Cardiac muscle cell (in vitro differentiated cells and primary cell): ENCODE measurements around the gene SCARB1. TPM values are rescaled to one million over a fixed set of nuclear protein-coding genes. Genes with fewer than 3 reads are reported as not detected.

Source experiments
- DNase-seq, 2 donors: peaks; one replicate each; pipeline versions ENCODE4 v3.0.0 to v3.0.0-alpha.2; 2010 to 2017; ENCODE audit warnings: low read depth in 1 of 2, low spot score in 1 of 2
- H3K27ac ChIP-seq: fragments of 200-600 bp; sonication (generic); 2 replicates; pipeline ENCODE4 v1.5.1; 2016
- H3K27me3 ChIP-seq: fragments of 200-600 bp; sonication (generic); 2 replicates; pipeline ENCODE4 v1.6.0; 2016; ENCODE audit warnings: control low read depth
- H3K36me3 ChIP-seq: fragments of 200-600 bp; sonication (generic); 2 replicates; pipeline ENCODE4 v1.5.1; 2016; ENCODE audit warnings: control low read depth
- H3K4me1 ChIP-seq: fragments of 200-600 bp; sonication (generic); 2 replicates; pipeline ENCODE4 v1.8.1; 2017; ENCODE audit warnings: low read depth, mild to moderate bottlenecking, mixed run types
- H3K4me3 ChIP-seq: fragments of 200-600 bp; sonication (generic); 2 replicates; pipeline ENCODE4 v1.5.1; 2016; ENCODE audit warnings: mild to moderate bottlenecking
- H3K9me3 ChIP-seq: fragments of 200-600 bp; sonication (generic); 2 replicates; pipeline ENCODE4 v1.5.1; 2017; ENCODE audit warnings: low read depth, mild to moderate bottlenecking, control low read depth
- polyA plus RNA-seq: library from polyadenylated mRNA; unstranded; fragments of >200 nt; fragmentation: Nextera tagmentation; extraction: Ambion mirVana; gene quantifications from 2 replicates; pipeline ENCODE4 v1.2.1, GENCODE V29; 2016
- total RNA-seq: library from RNA; depleted of rRNA; stranded (reverse); fragments of >200 nt; gene quantifications from 2 replicates; pipeline ENCODE4 v1.2.3, GENCODE V29; 2016
- TF ChIP-seq, protein P1 (sequence below): IDR thresholded peaks from 2 replicates; pipeline ENCODE4 v1.5.1; 2012; ENCODE audit warnings: low read depth, mild to moderate bottlenecking, low read length

SCARB1 gene
- total and polyA plus RNA-seq, 2 experiments from 2014 or later, result 37.7 to 42.5 TPM

DNA sequence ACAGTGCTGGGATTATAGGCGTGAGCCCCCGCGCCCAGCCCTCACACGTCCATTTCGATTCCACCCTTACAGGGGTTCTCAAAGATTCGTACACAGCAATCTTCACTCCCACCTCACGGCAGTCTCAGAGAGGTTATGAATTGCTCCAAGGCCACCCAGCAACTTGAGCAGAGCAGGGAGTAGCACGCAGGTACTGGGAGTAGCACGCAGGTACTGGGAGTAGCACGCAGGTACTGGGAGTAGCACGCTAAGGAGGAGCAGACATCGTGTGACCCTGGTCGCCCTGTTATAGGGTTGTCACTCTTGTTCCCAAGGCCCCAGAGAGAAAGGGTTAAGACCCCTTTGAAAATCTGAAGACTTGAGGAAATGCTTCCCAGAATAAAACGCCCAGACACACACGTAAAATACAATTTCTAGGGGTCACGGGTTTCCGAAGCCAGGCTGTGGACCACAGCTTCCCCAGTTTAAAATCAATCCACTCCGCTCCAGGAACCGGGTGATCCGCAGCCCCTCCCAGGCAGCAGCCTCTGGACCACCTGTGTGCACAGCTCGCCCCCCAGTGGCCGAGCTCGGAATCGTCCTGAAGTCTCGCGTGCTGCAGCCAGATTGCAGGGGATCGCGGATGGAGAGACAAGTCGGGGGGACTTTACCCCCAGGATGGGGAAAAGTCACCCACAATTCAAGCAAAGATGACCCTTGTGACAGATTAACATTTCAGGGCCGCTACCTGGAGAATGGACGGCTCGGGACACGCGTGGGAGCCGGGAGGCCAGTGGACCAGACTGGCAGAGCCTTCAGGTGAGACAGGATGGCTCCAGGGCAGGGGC, 92.0 kb downstream of the SCARB1 start:
- TF ChIP-seq, protein P1, sequence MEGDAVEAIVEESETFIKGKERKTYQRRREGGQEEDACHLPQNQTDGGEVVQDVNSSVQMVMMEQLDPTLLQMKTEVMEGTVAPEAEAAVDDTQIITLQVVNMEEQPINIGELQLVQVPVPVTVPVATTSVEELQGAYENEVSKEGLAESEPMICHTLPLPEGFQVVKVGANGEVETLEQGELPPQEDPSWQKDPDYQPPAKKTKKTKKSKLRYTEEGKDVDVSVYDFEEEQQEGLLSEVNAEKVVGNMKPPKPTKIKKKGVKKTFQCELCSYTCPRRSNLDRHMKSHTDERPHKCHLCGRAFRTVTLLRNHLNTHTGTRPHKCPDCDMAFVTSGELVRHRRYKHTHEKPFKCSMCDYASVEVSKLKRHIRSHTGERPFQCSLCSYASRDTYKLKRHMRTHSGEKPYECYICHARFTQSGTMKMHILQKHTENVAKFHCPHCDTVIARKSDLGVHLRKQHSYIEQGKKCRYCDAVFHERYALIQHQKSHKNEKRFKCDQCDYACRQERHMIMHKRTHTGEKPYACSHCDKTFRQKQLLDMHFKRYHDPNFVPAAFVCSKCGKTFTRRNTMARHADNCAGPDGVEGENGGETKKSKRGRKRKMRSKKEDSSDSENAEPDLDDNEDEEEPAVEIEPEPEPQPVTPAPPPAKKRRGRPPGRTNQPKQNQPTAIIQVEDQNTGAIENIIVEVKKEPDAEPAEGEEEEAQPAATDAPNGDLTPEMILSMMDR, result peak; percentile 97
- no peaks in the 10 kb centered on the region for H3K36me3 ChIP-seq
- H3K27ac ChIP-seq, result no peak overlapping the region
- H3K27me3 ChIP-seq, result no peaks in the 10 kb centered on the region
- DNase-seq, result peak; percentile 78 to 86
- no peaks in the 10 kb centered on the region for H3K9me3 ChIP-seq
- H3K4me3 ChIP-seq, result no peak overlapping the region
- peaks cover 2% of the 10 kb centered on the region for H3K4me1 ChIP-seq

DNA sequence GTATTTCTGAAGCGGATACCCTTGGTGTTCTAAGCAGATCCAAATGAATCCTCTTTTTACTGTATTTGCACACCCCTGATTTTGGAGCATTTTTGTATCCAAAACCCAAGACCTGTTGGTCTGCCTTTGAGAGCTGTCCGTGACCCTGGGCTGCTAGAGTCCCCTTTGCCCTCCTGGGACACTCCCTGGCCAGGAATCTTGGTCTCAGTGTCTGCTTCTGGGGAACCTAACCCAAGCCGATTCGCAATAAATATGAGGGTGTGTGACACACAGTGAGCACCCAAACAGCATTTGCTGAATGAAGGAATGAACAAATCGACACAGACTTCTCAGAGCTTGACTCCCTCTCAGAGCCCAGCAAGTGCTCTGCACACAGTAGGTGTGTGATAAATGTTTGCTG, 92.9 kb downstream of the SCARB1 start:
- Histone ChIP-seq H3K9me3 (no peaks in the 10 kb centered on the region), H3K27me3 (no peaks in the 10 kb centered on the region), H3K4me1 (peaks cover 6% of the 10 kb centered on the region), H3K36me3 (no peaks in the 10 kb centered on the region), H3K4me3 (no peak overlapping the region), H3K27ac (no peak overlapping the region)
- no peak for DNase-seq
- TF ChIP-seq, protein P1, result no peak

DNA sequence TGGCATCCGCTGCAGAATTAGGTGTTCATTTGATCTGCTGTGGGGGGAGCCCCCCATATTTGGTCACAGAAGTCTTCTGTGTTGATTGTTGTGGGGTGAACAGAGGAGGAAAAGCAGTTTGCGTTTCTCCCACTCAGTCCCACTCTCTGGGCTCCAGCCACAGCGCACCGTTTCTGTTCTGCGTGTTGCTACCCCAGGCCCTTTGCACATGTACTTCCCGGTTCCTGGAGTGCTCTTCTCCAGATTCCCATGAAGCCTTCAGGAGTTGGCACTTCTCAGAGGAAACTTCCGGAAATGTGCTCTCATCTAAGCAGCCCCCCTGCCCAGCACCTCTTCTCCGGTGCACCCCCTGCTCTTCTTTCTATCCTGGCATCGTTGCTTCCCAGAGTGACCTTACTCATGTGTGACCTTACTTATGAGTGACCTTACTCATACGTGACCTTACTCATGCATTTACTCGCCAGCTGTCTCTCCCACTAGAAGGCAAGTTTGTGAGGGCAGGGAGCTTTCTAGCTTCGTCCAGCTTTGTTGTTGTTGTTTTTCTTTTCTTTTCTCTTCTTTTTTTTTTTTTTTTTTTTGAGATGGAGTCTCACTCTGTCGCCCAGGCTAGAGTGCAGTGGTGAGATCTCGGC, 93.7 kb downstream of the SCARB1 start:
- TF ChIP-seq, protein P1, result no peak
- Histone ChIP-seq H3K27me3 (no peaks in the 10 kb centered on the region), H3K27ac (no peak overlapping the region), H3K36me3 (no peaks in the 10 kb centered on the region), H3K9me3 (no peaks in the 10 kb centered on the region), H3K4me3 (no peak overlapping the region), H3K4me1 (peaks cover 13% of the 10 kb centered on the region)
- DNase-seq, result no peak

DNA sequence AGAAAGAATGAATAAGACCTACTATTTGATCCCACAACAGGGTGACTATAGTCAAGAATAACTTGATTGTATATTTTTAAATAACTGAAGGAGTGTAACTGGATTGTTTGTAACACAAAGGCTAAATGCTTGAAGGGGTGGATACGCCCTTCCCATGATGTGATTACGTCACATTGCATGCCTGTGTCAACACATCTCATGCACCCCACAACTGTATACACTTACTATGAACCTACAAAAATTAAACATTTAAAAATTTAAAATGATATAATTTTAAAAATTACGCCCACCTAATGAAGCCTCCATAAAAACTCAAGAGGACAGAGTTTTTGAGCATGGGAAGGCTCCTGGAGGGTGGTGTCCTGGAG, 94.5 kb downstream of the SCARB1 start:
- Histone ChIP-seq H3K4me1 (peaks cover 14% of the 10 kb centered on the region), H3K36me3 (no peaks in the 10 kb centered on the region), H3K27ac (no peak overlapping the region), H3K27me3 (no peaks in the 10 kb centered on the region), H3K4me3 (no peak overlapping the region), H3K9me3 (no peaks in the 10 kb centered on the region)
- TF ChIP-seq, protein P1, result no peak
- DNase-seq, result no peak

- H3K27me3 ChIP-seq, result no peaks in the 10 kb centered on the region
- H3K9me3 ChIP-seq, result no peaks in the 10 kb centered on the region
- no peaks in the 10 kb centered on the region for H3K36me3 ChIP-seq
- TF ChIP-seq, protein P1, result no peak
- peaks cover 14% of the 10 kb centered on the region for H3K4me1 ChIP-seq
- no peak overlapping the region for H3K27ac ChIP-seq
- no peak overlapping the region for H3K4me3 ChIP-seq
- no peak for DNase-seq
Measured at GRCh38 chr12:124768452-124769162, 95.1 kb downstream of the SCARB1 start.
